ENCODE measurements around the gene CLEC16A.
"Not testable (repeated sequence)": the region's sequence is repeated elsewhere in the genome, so short reads cannot be mapped to it uniquely, and the experiment has no call there.

The CLEC16A gene

DNA sequence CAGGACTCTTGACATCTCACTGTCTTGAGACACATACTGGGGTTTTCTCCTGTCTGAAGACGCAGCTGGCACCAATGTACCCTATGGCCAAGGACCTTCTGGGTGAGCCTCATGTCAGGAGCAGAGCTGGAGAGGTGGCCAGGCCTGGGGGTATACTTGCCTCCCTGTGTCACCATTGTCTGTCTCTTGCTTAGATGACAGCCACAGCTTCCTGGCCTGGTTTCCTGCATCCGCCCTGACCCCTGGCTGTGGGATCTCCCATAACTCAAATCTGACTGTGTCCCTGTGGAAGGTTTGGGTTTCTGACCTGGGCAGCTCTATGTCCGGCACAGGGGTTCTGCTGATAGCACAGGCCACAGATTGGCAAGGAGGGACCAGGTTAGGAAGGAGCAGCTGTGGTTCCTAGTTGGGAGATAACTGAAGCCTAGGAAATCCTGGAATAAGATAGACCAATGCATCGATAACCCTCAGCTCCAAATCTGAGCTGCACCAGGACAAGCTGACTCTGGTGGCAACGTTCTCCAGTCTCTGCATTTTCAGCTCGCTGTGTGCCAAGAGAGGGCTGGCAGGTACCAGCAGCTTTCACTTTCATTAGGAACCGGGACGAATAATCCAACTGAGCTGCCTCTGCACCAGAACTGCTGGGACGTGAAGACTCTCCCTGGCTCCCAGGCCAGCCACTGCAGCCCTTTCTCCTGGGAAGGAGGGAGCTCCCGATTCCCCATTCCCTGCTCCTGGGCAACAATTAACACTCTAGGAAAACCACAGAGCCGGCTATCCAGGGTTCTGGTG, 7.1 kb upstream of the CLEC16A start:
- H3K9me3 ChIP-seq (ENCODE audit: control insufficient read depth, low read length), result no peaks in the 10 kb centered on the region
- H3K4me1 ChIP-seq (ENCODE audit: control insufficient read depth, insufficient read depth, low read length), result peaks cover 61% of the 10 kb centered on the region
- H3K4me3 ChIP-seq (ENCODE audit: low read length), result no peak overlapping the region
- no peaks in the 10 kb centered on the region for H3K27me3 ChIP-seq (ENCODE audit: control insufficient read depth, insufficient read depth, low read length)
- H3K36me3 ChIP-seq (ENCODE audit: control insufficient read depth, insufficient read depth, low read length), result peaks cover 8% of the 10 kb centered on the region
- peak overlapping the region; percentile 64 for H3K9ac ChIP-seq (ENCODE audit: low read length)

DNA sequence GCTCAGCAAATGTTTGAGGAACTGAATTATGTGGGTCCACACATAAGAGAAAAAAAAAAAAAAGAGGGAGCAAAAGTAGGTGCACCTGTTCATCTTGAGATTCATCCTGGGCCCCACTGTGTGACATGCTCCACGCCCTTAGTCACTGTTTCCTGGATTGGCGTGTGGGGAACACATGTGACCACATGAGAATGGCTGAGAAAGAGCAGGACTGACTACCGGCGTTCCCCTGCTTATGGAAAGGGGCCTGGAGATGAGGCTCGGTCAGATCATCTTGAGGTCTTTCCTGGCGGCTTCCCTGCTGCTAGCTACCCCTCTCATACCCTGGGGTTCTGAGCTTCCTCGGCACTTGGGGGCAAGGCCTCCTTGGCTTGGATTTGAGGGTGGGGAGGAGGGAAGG, 6.0 kb upstream of the CLEC16A start:
- H3K36me3 ChIP-seq (ENCODE audit: control insufficient read depth, insufficient read depth, low read length), result peaks cover 4% of the 10 kb centered on the region
- peaks cover 62% of the 10 kb centered on the region for H3K4me1 ChIP-seq (ENCODE audit: control insufficient read depth, insufficient read depth, low read length)
- H3K9ac ChIP-seq (ENCODE audit: low read length), result no peak overlapping the region
- H3K9me3 ChIP-seq (ENCODE audit: control insufficient read depth, low read length), result no peaks in the 10 kb centered on the region
- no peaks in the 10 kb centered on the region for H3K27me3 ChIP-seq (ENCODE audit: control insufficient read depth, insufficient read depth, low read length)
- no peak overlapping the region for H3K4me3 ChIP-seq (ENCODE audit: low read length)

DNA sequence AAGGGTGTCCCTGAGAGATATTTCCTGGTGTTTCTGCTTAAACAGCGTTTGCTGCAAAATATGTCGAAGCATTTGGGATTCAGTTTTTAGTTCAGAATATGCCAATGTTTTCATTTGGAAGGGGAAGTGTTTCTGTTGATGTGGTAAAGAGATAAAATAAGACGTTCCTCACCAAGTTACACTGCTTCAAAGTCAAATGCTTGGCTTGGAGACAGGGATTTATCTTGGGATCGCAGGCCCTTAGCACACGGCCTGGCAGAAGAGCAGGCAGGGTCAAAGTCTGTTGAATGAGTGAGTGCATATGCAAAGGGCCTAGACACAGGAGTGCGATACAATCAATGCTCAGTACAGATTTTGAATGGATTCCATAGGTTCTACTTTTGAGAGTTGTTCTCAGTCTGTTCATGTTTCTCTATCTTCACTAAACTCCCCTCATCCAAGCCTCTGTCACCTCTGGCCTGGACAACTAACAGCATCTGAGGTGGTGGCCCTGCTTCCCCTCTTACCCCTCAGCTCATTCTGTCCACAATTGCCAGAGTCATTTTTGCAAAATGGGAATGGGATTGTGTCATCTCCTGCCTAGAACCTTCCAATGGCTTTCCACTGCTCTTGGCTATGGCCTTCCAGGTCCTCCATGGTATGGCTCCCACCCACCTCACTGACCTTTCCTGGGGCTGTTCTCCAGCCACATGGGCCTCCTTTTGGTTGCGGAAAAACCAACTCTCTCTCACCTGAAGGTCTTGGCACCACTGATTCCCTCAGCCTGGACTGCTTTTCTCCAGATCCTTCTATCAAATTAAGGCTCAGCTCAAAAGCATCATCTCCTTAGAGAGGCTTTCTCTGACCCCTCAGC, 5.3 kb upstream of the CLEC16A start:
- H3K27me3 ChIP-seq (ENCODE audit: control insufficient read depth, insufficient read depth, low read length), result no peaks in the 10 kb centered on the region
- no peaks in the 10 kb centered on the region for H3K9me3 ChIP-seq (ENCODE audit: control insufficient read depth, low read length)
- H3K4me1 ChIP-seq (ENCODE audit: control insufficient read depth, insufficient read depth, low read length), result peaks cover 69% of the 10 kb centered on the region
- H3K36me3 ChIP-seq (ENCODE audit: control insufficient read depth, insufficient read depth, low read length), result no peaks in the 10 kb centered on the region
- H3K9ac ChIP-seq (ENCODE audit: low read length), result no peak overlapping the region
- H3K4me3 ChIP-seq (ENCODE audit: low read length), result no peak overlapping the region

DNA sequence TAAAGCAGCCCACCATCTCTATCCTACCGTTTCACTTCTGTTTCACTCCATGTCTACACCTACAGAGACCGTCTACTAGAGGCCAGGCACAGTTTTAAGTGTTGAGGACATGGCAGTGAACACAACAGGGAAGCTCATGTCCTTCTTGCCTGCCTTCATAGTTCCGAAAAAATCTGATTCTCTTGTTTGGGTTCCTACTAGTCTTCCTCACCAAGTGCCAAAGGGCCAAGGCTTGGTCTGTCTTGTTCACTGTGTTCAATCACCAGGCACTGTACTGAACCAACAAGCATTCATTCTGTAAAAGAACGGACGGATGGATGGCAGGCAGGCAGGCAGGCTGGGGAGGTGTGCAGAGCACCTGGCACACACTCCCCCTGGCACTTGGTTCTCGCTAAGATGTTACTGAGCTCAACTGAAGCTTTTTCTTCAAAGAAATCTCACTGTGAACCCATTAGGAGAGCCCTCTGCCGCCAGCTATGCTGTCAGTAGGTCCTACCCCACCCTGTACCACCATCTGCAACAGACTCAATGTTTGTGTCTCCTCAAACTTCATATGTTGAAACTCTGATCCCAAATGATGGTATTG, 4.6 kb upstream of the CLEC16A start:
- Histone ChIP-seq H3K36me3 (ENCODE audit: control insufficient read depth, insufficient read depth, low read length) (no peaks in the 10 kb centered on the region), H3K9ac (ENCODE audit: low read length) (no peak overlapping the region), H3K9me3 (ENCODE audit: control insufficient read depth, low read length) (no peaks in the 10 kb centered on the region), H3K4me3 (ENCODE audit: low read length) (no peak overlapping the region), H3K27me3 (ENCODE audit: control insufficient read depth, insufficient read depth, low read length) (no peaks in the 10 kb centered on the region), H3K4me1 (ENCODE audit: control insufficient read depth, insufficient read depth, low read length) (peaks cover 65% of the 10 kb centered on the region)

DNA sequence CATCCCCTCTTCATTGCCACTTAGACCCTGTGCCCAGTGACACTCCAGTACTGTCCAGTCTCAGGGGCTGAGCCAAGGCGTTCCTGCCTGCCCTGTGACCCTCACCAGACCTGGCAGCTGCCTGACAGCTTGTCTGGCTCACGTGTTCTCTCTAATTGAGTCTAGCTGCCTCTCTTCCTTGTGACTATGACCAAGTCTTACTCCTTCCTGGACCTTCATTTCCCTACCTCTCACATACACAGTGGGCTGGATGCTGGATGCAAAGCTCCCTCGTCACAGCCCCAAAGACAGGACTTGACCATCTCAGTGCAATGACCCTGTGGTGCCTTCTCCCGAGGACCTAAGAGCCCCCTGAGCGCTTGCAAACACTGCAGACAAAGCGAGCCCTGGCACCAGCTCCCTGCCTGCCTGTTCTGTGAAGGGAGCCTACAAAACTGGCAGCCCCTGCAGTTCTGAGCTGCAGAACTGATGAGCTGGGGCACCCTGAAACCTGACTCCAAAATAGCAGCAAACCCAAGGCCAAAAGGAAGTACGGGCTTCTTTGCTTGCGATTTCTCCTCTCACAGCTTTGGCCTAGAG, 3.8 kb upstream of the CLEC16A start:
- Histone ChIP-seq H3K9ac (ENCODE audit: low read length) (peak overlapping the region; percentile 66), H3K36me3 (ENCODE audit: control insufficient read depth, insufficient read depth, low read length) (no peaks in the 10 kb centered on the region), H3K27me3 (ENCODE audit: control insufficient read depth, insufficient read depth, low read length) (no peaks in the 10 kb centered on the region), H3K9me3 (ENCODE audit: control insufficient read depth, low read length) (no peaks in the 10 kb centered on the region), H3K4me3 (ENCODE audit: low read length) (peak overlapping the region; percentile 56), H3K4me1 (ENCODE audit: control insufficient read depth, insufficient read depth, low read length) (peaks cover 62% of the 10 kb centered on the region)

DNA sequence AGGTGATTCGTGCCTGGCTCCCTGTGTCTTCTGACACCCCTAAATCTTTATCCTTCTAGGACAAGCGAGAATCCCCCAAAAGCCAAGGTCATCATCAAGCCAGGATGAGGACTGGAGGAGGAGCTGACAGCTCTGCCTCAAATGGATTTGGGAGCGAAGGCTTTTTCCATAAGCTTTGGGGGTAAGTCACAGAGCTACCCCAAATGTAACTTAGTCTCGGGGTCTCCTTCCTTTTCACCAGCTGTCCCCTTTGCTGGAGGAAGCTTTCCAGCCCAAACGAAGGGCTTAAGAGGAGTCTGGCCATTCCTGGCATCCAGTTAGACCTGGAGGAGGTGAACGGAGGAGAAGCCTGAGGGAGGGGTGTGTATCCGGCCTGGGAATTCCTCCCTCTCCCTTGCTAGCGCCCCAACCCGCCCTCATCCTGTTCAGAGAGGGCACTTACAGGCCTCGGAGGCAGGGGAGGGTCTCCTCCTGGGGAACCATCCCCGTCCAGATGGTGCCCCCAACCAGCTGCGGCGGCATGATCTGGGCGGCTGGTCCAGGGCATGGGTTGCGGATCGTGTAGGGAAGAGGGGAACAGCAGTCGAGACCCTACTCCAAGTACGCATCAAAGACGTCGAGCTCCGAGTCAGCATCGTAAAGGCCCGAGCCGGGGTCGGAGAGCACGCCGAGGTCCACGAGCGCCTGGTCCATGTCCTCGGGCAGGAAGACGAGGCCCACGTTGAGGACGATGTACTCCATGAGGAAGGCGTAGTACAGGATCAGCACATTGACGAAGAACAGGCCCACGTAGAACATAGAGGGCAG, 3.0 kb upstream of the CLEC16A start:
- peaks cover 69% of the 10 kb centered on the region for H3K4me1 ChIP-seq (ENCODE audit: control insufficient read depth, insufficient read depth, low read length)

DNA sequence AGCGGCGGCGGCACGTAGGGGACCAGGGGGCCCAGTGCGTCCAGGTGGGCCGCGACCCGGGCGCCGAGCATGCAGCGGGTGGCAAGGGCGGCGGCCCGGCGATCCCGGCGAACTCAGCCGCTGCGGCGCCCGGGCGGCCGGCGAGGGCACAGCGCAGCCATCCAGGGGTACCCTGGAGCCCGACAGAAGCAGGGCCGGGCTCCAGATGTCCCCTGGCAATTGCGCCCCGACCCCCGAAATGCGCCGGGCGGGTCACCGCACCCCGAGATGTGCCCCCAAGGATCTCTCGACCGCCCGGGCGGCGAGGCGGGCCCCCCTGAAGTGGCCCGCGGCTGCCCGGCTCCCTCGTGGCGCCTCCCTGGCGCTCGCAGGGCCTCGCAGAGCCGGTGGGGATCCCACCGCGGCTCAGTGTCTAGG, 2.4 kb upstream of the CLEC16A start:
- not testable (repeated sequence) for H3K9ac ChIP-seq (ENCODE audit: low read length)

More for the DNA sequence above, 3.0 kb upstream of the CLEC16A start:
- Histone ChIP-seq H3K27me3 (ENCODE audit: control insufficient read depth, insufficient read depth, low read length) (no peaks in the 10 kb centered on the region), H3K4me3 (ENCODE audit: low read length) (peak overlapping the region; percentile 56), H3K9ac (ENCODE audit: low read length) (peak overlapping the region; percentile 66), H3K9me3 (ENCODE audit: control insufficient read depth, low read length) (no peaks in the 10 kb centered on the region), H3K36me3 (ENCODE audit: control insufficient read depth, insufficient read depth, low read length) (no peaks in the 10 kb centered on the region)

DNA sequence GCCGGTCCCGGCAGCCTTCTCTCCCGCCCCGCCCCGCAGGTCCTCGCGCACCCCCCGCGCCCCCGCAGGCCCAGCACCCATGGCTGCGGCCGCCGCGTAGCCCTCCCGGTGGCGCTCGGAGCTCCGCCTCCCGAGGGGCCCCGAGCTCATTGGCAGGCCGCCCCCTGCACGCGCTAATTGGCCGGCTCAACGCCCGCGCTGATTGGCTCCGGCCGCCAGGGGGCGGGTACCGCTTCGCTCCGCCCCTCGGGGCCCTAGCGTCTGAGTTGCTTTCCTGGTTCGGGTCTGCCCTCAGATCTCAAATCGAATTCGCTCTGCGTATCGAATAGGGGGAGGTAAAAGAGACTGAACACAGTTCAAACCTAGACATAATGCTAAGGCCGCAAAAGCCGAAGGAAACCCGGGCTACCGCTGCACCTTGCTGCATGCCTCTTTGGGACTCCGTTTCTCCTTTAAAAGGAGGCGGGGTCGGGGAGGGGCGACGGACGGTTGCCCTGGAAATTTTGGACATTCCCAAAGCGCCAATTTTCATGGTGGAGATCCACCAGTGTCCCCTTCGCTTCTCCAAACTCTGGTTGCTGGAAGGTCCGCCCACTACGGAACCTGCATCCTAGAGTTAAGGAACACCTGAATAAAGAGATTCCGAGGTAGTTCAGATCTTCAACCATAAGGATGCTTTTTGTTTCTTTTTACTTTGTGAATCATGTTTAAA, 1.9 kb upstream of the CLEC16A start, which contains the start of gene DEXI:
Gene DEXI (minus strand): TSS at position 117 of the 712 bp plus-strand sequence. CDS start 463 bp downstream, outside the sequence.
- H3K9ac ChIP-seq (ENCODE audit: low read length), result peak within 1 kb of the TSS; percentile 66
- no peaks in the 10 kb centered on the region for H3K36me3 ChIP-seq (ENCODE audit: control insufficient read depth, insufficient read depth, low read length)
- peak within 1 kb of the TSS; percentile 66 for H3K4me3 ChIP-seq (ENCODE audit: low read length)
- H3K4me1 ChIP-seq (ENCODE audit: control insufficient read depth, insufficient read depth, low read length), result peaks cover 61% of the 10 kb centered on the region
- no peaks in the 10 kb centered on the region for H3K9me3 ChIP-seq (ENCODE audit: control insufficient read depth, low read length)
- no peaks in the 10 kb centered on the region for H3K27me3 ChIP-seq (ENCODE audit: control insufficient read depth, insufficient read depth, low read length)

More for the DNA sequence above, 2.4 kb upstream of the CLEC16A start:
- H3K9me3 ChIP-seq (ENCODE audit: control insufficient read depth, low read length); H3K36me3 ChIP-seq (ENCODE audit: control insufficient read depth, insufficient read depth, low read length); H3K27me3 ChIP-seq (ENCODE audit: control insufficient read depth, insufficient read depth, low read length): not testable (repeated sequence)
- peak overlapping the region; percentile 66 for H3K4me3 ChIP-seq (ENCODE audit: low read length)
- H3K4me1 ChIP-seq (ENCODE audit: control insufficient read depth, insufficient read depth, low read length), result peaks cover 67% of the 10 kb centered on the region

DNA sequence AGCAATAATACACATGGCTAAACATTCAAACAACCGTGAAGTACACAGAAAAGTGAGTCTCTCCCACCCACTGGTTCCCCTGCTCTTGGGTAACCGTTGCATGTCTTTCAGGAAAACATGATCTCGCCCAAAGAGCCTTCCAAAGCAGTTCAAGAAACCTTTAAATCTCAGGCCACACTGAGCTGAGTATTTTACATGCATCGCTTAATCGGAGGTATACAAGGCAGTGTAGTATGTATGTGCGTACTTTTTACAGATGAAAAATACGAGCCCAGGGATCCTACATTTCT, 1.4 kb upstream of the CLEC16A start:
- peaks cover 58% of the 10 kb centered on the region for H3K4me1 ChIP-seq (ENCODE audit: control insufficient read depth, insufficient read depth, low read length)
- H3K9ac ChIP-seq (ENCODE audit: low read length), result no peak overlapping the region
- H3K4me3 ChIP-seq (ENCODE audit: low read length), result no peak overlapping the region
- H3K36me3 ChIP-seq (ENCODE audit: control insufficient read depth, insufficient read depth, low read length), result no peaks in the 10 kb centered on the region
- no peaks in the 10 kb centered on the region for H3K27me3 ChIP-seq (ENCODE audit: control insufficient read depth, insufficient read depth, low read length)
- H3K9me3 ChIP-seq (ENCODE audit: control insufficient read depth, low read length), result no peaks in the 10 kb centered on the region

DNA sequence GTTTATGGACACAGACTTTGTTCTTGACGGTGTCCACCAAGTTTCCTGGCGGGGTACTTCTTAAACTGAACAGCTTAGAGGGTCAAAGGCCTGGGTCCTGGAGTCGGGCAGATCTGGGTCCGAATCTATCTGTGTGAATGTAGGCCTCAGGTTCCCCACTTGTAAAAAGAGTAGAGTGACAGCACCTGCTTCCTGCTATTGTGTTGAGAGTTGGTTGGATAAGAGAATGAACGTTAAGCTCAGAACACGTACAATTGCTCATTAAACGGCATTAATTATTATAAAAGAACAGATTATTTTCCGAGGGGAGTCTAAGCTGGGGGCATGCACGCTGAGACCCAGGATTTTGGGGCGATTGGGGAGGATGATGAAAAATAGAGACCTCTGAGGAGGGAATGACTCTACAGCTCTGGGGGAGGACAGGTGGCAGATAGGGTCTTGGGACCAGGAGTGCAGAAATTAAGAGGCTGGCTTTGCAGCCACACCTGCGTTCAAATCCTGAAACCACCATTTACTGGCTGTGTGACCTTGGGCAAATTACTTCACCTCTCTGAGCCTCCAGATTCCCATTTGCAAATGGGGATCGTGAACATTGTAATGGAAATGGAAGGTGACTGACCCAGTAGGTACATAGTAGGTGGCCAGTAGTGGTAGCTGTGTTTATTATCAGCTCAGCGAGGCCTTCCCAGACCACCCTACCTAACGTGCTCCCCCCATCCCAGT, 862 bp downstream of the CLEC16A start:
- no peaks in the 10 kb centered on the region for H3K36me3 ChIP-seq (ENCODE audit: control insufficient read depth, insufficient read depth, low read length)
- peaks cover 36% of the 10 kb centered on the region for H3K4me1 ChIP-seq (ENCODE audit: control insufficient read depth, insufficient read depth, low read length)
- peak overlapping the region; percentile 78 for H3K4me3 ChIP-seq (ENCODE audit: low read length)
- H3K9ac ChIP-seq (ENCODE audit: low read length), result peak overlapping the region; percentile 80
- no peaks in the 10 kb centered on the region for H3K27me3 ChIP-seq (ENCODE audit: control insufficient read depth, insufficient read depth, low read length)
- H3K9me3 ChIP-seq (ENCODE audit: control insufficient read depth, low read length), result no peaks in the 10 kb centered on the region

Data from mucosa of stomach (tissue), 1 donor.